IPS-15b (cell line): ENCODE results near the gene TSPEAR.

ENCODE experiments used
- H3K27me3 ChIP-seq: one replicate; pipeline ENCODE4 v1.6.1; 2013; ENCODE audit warnings: low read length; ENCODE audit not compliant: control insufficient read depth, insufficient read depth
- H3K36me3 ChIP-seq: one replicate; pipeline ENCODE4 v1.6.1; 2013; ENCODE audit warnings: low read length; ENCODE audit not compliant: control insufficient read depth, insufficient read depth
- H3K4me1 ChIP-seq: one replicate; pipeline ENCODE4 v1.6.1; 2013; ENCODE audit warnings: mild to moderate bottlenecking, low read length; ENCODE audit not compliant: control insufficient read depth, insufficient read depth
- H3K4me3 ChIP-seq: one replicate; pipeline ENCODE4 v1.5.1; 2013; ENCODE audit warnings: low read depth, low read length
- H3K9ac ChIP-seq: one replicate; pipeline ENCODE4 v1.6.1; 2013; ENCODE audit warnings: low read depth, mild to moderate bottlenecking, low read length
- H3K9me3 ChIP-seq: one replicate; pipeline ENCODE4 v1.6.1; 2013; ENCODE audit warnings: mild to moderate bottlenecking, low read length; ENCODE audit not compliant: control insufficient read depth, insufficient read depth

Gene TSPEAR

GRCh38 chr21:44499211-44499560, 212.2 kb downstream of the TSPEAR start:
- Histone ChIP-seq H3K36me3 (no peaks in the 10 kb centered on the region), H3K9ac (no peak overlapping the region), H3K4me3 (no peak overlapping the region), H3K9me3 (no peaks in the 10 kb centered on the region), H3K4me1 (peaks cover 3% of the 10 kb centered on the region), H3K27me3 (no peaks in the 10 kb centered on the region)

GRCh38 chr21:44498280-44499210, 212.8 kb downstream of the TSPEAR start:
- Histone ChIP-seq H3K36me3 (no peaks in the 10 kb centered on the region), H3K27me3 (no peaks in the 10 kb centered on the region), H3K9ac (no peak overlapping the region), H3K4me1 (peaks cover 3% of the 10 kb centered on the region), H3K4me3 (no peak overlapping the region), H3K9me3 (no peaks in the 10 kb centered on the region)

GRCh38 chr21:44497703-44498126, 213.7 kb downstream of the TSPEAR start:
- Histone ChIP-seq H3K9ac (no peak overlapping the region), H3K36me3 (no peaks in the 10 kb centered on the region), H3K9me3 (peaks cover 8% of the 10 kb centered on the region), H3K27me3 (no peaks in the 10 kb centered on the region), H3K4me1 (peaks cover 3% of the 10 kb centered on the region), H3K4me3 (no peak overlapping the region)

- Histone ChIP-seq H3K4me1 (peaks cover 3% of the 10 kb centered on the region), H3K9me3 (peaks cover 16% of the 10 kb centered on the region), H3K4me3 (no peak overlapping the region), H3K36me3 (no peaks in the 10 kb centered on the region), H3K9ac (no peak overlapping the region), H3K27me3 (no peaks in the 10 kb centered on the region)
These were observed 214.5 kb downstream of the TSPEAR start for GRCh38 chr21:44496564-44497550.

- H3K36me3 ChIP-seq = no peaks in the 10 kb centered on the region
- peaks cover 3% of the 10 kb centered on the region for H3K4me1 ChIP-seq
- H3K9ac ChIP-seq = no peak overlapping the region
- H3K9me3 ChIP-seq = peaks cover 18% of the 10 kb centered on the region
- no peaks in the 10 kb centered on the region for H3K27me3 ChIP-seq
- no peak overlapping the region for H3K4me3 ChIP-seq
These were observed 215.5 kb downstream of the TSPEAR start for GRCh38 chr21:44495611-44496563.

- H3K4me1 ChIP-seq = peaks cover 3% of the 10 kb centered on the region
- no peaks in the 10 kb centered on the region for H3K36me3 ChIP-seq
- no peak overlapping the region for H3K4me3 ChIP-seq
- H3K9ac ChIP-seq = no peak overlapping the region
- no peaks in the 10 kb centered on the region for H3K27me3 ChIP-seq
- H3K9me3 ChIP-seq = peaks cover 18% of the 10 kb centered on the region
These were observed 216.4 kb downstream of the TSPEAR start for GRCh38 chr21:44494956-44495355.

GRCh38 chr21:44494418-44494817, 217.0 kb downstream of the TSPEAR start:
- no peaks in the 10 kb centered on the region for H3K36me3 ChIP-seq
- H3K9me3 ChIP-seq = peaks cover 18% of the 10 kb centered on the region
- no peak overlapping the region for H3K9ac ChIP-seq
- H3K27me3 ChIP-seq = no peaks in the 10 kb centered on the region
- H3K4me1 ChIP-seq = peaks cover 3% of the 10 kb centered on the region
- no peak overlapping the region for H3K4me3 ChIP-seq

- H3K9me3 ChIP-seq = peaks cover 18% of the 10 kb centered on the region
- H3K27me3 ChIP-seq = no peaks in the 10 kb centered on the region
- peaks cover 3% of the 10 kb centered on the region for H3K4me1 ChIP-seq
- H3K36me3 ChIP-seq = no peaks in the 10 kb centered on the region
- H3K9ac ChIP-seq = no peak overlapping the region
- H3K4me3 ChIP-seq = no peak overlapping the region
These were observed 218.6 kb downstream of the TSPEAR start for GRCh38 chr21:44492567-44493385.

- H3K27me3 ChIP-seq = no peaks in the 10 kb centered on the region
- H3K4me1 ChIP-seq = no peaks in the 10 kb centered on the region
- no peak overlapping the region for H3K4me3 ChIP-seq
- H3K36me3 ChIP-seq = no peaks in the 10 kb centered on the region
- H3K9ac ChIP-seq = no peak overlapping the region
- H3K9me3 ChIP-seq = peaks cover 18% of the 10 kb centered on the region
These were observed 220.6 kb downstream of the TSPEAR start for GRCh38 chr21:44490816-44491215.

GRCh38 chr21:44490405-44490804, 221.0 kb downstream of the TSPEAR start:
- Histone ChIP-seq H3K27me3 (no peaks in the 10 kb centered on the region), H3K4me1 (no peaks in the 10 kb centered on the region), H3K36me3 (no peaks in the 10 kb centered on the region), H3K9me3 (peaks cover 18% of the 10 kb centered on the region), H3K9ac (no peak overlapping the region), H3K4me3 (no peak overlapping the region)
